Measurements from ENCODE around the gene GBGT1. TPM values are rescaled to one million over a fixed set of nuclear protein-coding genes. Genes with fewer than 3 reads are reported as not detected.
A peak's percentile ranks its signal among the peaks of the same experiment; 100 is the strongest.

The GBGT1 gene
- total RNA-seq, 1 experiment from 2014 or later = 1.8 TPM

DNA sequence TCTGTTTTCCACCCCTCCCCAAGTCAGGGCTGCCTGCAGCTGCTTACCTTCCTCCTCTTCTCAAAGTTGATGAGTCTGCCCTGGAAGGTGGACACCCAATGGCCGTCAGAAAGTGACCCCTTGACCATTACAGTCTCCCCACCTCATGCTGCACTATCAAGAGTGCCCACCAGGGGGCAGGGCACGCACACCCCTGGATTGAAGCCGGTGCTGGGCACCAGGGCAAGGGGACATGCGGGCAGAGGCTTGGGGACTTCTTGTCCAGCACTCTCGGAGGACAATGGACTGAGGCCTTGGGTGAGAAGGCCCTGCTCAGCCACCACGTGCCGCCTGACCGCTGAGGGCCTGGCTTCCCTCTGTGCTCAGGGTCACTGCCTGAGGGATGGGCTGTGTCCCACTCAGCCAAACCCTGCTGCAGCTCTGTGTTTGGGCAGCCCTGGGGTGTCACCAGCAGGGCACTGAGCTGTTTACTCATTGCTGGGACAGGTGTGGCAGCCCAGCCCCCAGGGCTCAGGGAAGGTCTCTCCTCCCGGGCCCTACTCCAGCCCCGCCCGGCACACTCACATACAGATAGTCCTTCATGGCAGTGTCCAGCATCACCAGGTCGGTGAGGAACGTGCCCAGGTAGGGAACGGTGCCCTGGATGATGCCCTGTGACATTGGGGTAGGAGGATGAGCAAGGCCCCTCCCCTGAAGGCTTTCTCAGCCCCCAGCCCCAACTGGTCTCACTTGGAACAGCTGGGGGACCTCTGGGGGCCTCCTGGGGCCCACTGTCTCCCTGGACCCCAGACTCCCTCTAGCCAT is 60.3 kb downstream of the GBGT1 start:
- ATAC-seq (peak; percentile 75), DNase-seq (ENCODE audit: low read depth, low spot score) (peak; percentile 33)
- no peak overlapping the region for H3K4me3 ChIP-seq (ENCODE audit: low read depth in 2 of 2, low read length in 2 of 2)
- no TSS peak for BruUV-seq (replicated peaks)
- in situ Hi-C loops (cut with HindIII; ENCODE audit: low pct_unique_long_range_greater_than_20kb, low sequenced_read_pairs) = no loop called here
- no peaks in the 10 kb centered on the region for H3K4me1 ChIP-seq (ENCODE audit: control insufficient read depth, insufficient read depth, low read length)
- ChIA-PET CTCF (no interaction called here), POLR2A (no interaction called here)
- intact Hi-C loops (cut with micrococcal nuclease; ENCODE audit: unreplicated experiment) = loop anchor here (2.0 kb wide), 1 partner anchor 43 kb away; no protein-coding TSS in a partner anchor
- TF ChIP-seq, protein P1, sequence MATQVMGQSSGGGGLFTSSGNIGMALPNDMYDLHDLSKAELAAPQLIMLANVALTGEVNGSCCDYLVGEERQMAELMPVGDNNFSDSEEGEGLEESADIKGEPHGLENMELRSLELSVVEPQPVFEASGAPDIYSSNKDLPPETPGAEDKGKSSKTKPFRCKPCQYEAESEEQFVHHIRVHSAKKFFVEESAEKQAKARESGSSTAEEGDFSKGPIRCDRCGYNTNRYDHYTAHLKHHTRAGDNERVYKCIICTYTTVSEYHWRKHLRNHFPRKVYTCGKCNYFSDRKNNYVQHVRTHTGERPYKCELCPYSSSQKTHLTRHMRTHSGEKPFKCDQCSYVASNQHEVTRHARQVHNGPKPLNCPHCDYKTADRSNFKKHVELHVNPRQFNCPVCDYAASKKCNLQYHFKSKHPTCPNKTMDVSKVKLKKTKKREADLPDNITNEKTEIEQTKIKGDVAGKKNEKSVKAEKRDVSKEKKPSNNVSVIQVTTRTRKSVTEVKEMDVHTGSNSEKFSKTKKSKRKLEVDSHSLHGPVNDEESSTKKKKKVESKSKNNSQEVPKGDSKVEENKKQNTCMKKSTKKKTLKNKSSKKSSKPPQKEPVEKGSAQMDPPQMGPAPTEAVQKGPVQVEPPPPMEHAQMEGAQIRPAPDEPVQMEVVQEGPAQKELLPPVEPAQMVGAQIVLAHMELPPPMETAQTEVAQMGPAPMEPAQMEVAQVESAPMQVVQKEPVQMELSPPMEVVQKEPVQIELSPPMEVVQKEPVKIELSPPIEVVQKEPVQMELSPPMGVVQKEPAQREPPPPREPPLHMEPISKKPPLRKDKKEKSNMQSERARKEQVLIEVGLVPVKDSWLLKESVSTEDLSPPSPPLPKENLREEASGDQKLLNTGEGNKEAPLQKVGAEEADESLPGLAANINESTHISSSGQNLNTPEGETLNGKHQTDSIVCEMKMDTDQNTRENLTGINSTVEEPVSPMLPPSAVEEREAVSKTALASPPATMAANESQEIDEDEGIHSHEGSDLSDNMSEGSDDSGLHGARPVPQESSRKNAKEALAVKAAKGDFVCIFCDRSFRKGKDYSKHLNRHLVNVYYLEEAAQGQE (IDR thresholded peaks at IDR 0.05; ENCODE audit: insufficient read depth in 1 of 2, low read depth in 2 of 2, low read length in 1 of 2) = no peak
- TF ChIP-seq, protein P2, sequence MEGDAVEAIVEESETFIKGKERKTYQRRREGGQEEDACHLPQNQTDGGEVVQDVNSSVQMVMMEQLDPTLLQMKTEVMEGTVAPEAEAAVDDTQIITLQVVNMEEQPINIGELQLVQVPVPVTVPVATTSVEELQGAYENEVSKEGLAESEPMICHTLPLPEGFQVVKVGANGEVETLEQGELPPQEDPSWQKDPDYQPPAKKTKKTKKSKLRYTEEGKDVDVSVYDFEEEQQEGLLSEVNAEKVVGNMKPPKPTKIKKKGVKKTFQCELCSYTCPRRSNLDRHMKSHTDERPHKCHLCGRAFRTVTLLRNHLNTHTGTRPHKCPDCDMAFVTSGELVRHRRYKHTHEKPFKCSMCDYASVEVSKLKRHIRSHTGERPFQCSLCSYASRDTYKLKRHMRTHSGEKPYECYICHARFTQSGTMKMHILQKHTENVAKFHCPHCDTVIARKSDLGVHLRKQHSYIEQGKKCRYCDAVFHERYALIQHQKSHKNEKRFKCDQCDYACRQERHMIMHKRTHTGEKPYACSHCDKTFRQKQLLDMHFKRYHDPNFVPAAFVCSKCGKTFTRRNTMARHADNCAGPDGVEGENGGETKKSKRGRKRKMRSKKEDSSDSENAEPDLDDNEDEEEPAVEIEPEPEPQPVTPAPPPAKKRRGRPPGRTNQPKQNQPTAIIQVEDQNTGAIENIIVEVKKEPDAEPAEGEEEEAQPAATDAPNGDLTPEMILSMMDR (IDR thresholded peaks at IDR 0.05) = peak; percentile 90
- no peaks in the 10 kb centered on the region for H3K9me3 ChIP-seq (ENCODE audit: control insufficient read depth, insufficient read depth, low read depth, low read length)
- no peak overlapping the region for H3K27ac ChIP-seq (ENCODE audit: low read length)
- H3K36me3 ChIP-seq (ENCODE audit: control insufficient read depth, insufficient read depth, low read length) = no peaks in the 10 kb centered on the region
- H3K27me3 ChIP-seq (ENCODE audit: control insufficient read depth, insufficient read depth, low read length) = no peaks in the 10 kb centered on the region

Other genes with a start within 250 kb of the GBGT1 start
- 27.4 TPM for gene TSC1, start 219.3 kb downstream of the GBGT1 start, total RNA-seq (2021; ENCODE audit: unreplicated experiment)
- 0.08 TPM for gene GFI1B, start 185.2 kb downstream of the GBGT1 start, total RNA-seq (2021; ENCODE audit: unreplicated experiment)
- 47.7 TPM for gene GTF3C5, start 132.9 kb downstream of the GBGT1 start, total RNA-seq (2021; ENCODE audit: unreplicated experiment)
- gene CEL, start 101.9 kb downstream of the GBGT1 start, total RNA-seq (2021; ENCODE audit: unreplicated experiment) = 4.3 TPM
- gene RALGDS, start 42.7 kb downstream of the GBGT1 start, total RNA-seq (2021; ENCODE audit: unreplicated experiment) = 25.8 TPM
- not detected for gene OBP2B, start 45.3 kb upstream of the GBGT1 start, total RNA-seq (2021; ENCODE audit: unreplicated experiment)
- gene ABO, start 111.3 kb upstream of the GBGT1 start, total RNA-seq (2021; ENCODE audit: unreplicated experiment) = 0.10 TPM
- gene SURF6, start 172.3 kb upstream of the GBGT1 start, total RNA-seq (2021; ENCODE audit: unreplicated experiment) = 16.1 TPM
- 26.2 TPM for gene MED22, start 184.2 kb upstream of the GBGT1 start, total RNA-seq (2021; ENCODE audit: unreplicated experiment)
- 1,104 TPM for gene RPL7A, start 184.3 kb upstream of the GBGT1 start, total RNA-seq (2021; ENCODE audit: unreplicated experiment)
- gene SURF1, start 192.6 kb upstream of the GBGT1 start, total RNA-seq (2021; ENCODE audit: unreplicated experiment) = 45.6 TPM
- 19.2 TPM for gene SURF2, start 192.6 kb upstream of the GBGT1 start, total RNA-seq (2021; ENCODE audit: unreplicated experiment)
- 149 TPM for gene SURF4, start 212.1 kb upstream of the GBGT1 start, total RNA-seq (2021; ENCODE audit: unreplicated experiment)
- 0.74 TPM for gene STKLD1, start 212.5 kb upstream of the GBGT1 start, total RNA-seq (2021; ENCODE audit: unreplicated experiment)

All from Panc1 (cell line).